A673 (cell line): ENCODE results near the gene ODF2L.

Experiments
- CTCF ChIP-seq: fragments of 300-800, 200-600 bp; sonication (generic); conservative IDR thresholded peaks from 2 replicates; pipeline ENCODE4 v1.5.1; 2017; ENCODE audit warnings: low read depth, mild to moderate bottlenecking, antibody characterized with exemption, low read length, moderate library complexity, mixed read lengths
- EZH2 ChIP-seq: fragments of 200-600 bp; sonication (generic); IDR thresholded peaks from 2 replicates; pipeline ENCODE4 v1.6.1; 2017; ENCODE audit warnings: borderline replicate concordance, low read depth, mild to moderate bottlenecking, mixed read lengths, antibody characterized with exemption, low read length; ENCODE audit not compliant: poor library complexity, severe bottlenecking

DNA sequence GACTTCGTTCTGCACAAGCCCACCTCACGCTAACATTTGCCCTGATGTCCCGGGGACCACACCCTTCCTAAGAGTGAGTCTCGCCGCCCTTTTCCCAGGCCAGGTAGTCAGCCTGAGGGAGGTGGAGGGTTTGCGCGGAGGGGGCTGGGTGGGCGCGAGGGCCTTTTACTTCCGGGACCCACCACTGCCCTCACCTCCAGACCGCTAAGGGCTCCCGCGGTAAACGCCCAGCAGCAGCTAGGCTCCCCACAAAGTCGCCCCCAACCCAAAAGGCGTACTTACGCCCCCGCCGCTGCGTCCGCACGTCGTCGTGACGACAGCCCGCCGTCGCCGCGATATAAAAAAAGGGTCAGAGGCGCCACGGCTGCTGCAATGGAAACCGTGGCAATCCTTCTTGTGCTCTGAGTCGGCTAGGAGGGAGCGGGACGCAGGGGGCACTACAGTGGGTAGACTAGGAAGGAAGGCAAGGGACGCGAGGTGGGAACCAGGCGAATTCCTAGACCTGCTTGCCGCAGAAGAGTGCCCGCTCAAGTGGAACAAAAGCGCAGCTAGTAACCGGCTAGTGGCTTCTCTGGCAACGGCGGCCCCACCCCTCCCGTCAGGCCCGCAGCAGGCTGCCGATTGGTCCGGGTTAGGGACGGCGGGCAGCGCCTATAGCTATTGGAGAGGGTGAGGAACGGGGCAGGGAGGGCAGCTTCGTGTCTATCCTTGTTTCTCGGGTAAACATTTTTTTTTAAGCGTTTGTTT, at the start of gene ODF2L:
- TF ChIP-seq CTCF (no peak), EZH2 (no peak)
